Islet precursor cell (in vitro differentiated cells): ENCODE results near the gene CRABP2.
A peak's percentile ranks its signal among the peaks of the same experiment; 100 is the strongest.

Experiments used
- DNase-seq: peaks from one replicate; pipeline ENCODE4 v3.0.0-alpha.2; 2018

The CRABP2 gene

GRCh38 chr1:156705321-156705917 lies at the start of gene CRABP2:
Gene CRABP2, minus strand, starts transcription at chr1:156705583. Its CDS starts 137 bp downstream, at chr1:156705446.
- DNase-seq = no peak

- no peak for DNase-seq
Observed at GRCh38 chr1:156754219-156754618, 48.8 kb upstream of the CRABP2 start.

DNA sequence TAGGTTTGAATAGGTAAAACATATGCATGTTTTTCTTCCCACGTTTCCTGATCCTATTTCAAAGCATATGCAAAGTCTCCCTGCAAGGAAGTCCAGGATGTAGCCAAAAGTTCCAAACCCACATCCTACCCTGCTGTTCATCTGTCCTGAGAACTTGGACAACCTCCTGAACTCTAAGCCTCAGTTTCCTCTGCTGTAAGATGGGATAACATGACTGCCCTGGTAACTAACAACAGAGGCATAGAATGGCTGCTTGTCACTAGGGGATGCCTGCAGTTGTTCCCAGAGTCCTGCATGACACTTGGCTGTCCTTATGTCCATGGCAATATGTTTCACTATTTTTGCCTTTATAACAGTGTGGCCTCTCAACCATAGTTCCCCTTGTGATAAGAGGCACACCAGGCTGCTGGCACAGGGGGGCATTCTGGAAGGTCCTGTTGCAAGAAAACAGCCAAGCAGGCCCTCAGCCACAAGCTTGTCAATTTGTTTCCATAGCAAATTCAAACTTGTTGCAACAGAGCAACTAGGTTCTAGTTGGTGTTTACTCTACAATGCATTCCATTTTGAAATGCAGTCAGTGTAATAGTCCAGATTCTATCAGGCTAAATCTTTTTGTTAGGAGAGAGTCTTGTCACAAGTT lies 47.6 kb upstream of the CRABP2 start:
- DNase-seq = no peak

DNA sequence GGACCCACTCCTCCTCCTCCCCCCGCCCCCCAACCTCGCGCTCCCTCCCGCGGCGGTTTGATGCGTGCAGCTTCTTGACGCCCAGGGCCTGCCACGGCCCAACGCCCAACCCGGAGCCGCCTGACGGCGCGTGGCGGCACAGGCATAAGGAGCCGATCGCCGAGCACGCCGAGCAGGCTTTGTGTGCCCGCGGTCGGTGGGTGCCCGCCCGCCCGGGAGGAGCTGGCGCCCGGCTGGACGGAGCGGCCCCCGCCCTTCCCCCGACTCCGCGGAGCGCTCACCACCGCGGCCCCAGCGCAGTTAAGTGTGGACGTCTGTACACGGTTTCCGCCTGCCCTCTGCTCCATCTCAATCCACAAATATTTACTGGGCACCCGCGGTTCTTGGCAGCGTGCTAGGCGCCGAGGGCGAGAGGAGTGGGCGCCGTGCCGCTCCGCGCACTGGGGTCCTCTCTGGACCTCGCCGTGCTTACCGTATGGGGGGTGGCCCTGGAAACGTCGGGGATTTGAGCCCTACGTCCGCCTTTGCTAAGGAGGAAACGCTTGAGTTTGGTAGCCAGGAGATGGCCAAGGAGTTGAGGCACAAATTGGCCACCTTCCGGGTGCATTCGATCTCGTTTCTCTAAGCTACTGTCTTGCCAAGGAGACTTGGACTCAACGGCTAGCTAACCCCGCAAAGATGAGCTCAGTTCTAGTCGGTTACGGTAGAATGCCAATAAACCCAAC lies 46.5 kb upstream of the CRABP2 start:
- peak; percentile 98 for DNase-seq

DNA sequence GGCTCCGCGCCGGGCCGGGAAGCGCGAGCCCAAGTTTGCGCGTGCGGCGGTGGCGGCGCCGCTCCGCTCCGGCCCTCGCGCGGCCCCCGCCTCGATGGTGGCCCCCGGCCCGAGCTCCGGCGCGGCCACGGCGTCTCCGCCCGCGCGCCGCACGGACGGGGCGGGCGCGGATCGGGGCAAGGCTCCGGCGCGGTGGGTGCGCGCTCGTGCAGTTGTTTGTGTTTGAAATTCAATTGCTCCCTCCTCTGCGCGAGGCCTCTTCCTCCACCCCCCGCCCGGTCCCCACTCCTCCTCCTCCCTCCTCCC lies 46.0 kb upstream of the CRABP2 start, which contains the start of gene HDGF:
Gene HDGF (minus strand): TSS at position 225 of the 306 bp plus-strand sequence. CDS start 246 bp downstream, outside the sequence.
- no peak for DNase-seq

DNA sequence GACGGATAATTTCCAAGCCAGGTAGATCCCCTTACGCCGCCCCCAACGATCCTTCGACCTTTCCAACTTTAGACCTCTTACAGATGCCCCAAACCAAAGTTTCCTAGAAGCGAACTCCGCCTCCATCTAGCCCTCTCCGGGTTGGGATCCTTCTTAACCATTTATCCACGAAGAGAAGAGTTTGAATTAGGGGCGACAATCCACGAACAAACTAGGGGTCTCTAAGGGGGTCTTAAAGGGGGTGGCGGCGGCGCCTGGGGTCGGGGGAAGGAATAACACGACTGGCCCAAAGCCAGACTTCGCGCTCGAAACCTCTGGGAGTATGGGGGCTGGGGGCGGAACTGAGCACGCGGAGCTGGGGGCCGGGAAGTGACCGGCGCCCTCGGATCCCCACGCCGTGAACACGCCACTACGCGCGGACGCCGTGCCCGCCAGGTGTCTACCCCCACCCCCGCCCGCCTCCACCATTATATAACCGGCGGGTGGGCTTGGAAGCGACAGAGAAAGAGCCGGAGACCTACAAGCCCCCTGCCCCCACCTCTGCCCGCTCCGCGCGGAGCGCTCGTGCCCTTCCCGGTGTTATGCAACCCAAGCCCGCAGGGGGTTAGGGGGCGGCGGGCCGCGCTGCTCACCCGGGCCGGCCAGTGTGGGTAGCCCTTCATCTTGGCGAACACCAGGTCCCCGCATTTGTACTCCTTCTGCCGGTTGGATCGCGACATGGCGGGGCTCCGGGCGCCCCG lies 45.5 kb upstream of the CRABP2 start:
- peak; percentile 76 for DNase-seq

DNA sequence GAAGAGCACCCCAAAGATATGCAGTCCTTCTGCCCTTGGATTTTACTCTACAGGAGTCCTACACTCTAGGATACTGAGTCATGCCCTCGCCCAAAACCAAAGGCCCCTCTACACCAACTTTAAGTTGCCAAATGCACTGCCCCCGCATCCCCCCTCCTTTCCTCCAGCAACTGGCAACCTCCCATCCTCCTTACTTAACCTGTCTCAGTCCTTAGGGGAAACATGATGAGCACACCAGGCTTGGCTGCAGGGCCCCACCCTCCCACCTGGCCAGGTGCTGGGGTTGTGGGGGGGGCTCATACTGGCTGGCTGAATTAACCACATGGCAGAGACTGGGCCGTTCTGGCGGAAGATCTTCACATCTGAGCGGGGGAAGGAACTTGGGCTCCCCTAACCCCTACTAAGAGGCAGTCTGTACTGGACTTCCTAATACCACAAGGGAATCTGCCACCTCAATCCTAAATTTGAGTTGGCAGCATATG lies 44.8 kb upstream of the CRABP2 start:
- no peak for DNase-seq

DNA sequence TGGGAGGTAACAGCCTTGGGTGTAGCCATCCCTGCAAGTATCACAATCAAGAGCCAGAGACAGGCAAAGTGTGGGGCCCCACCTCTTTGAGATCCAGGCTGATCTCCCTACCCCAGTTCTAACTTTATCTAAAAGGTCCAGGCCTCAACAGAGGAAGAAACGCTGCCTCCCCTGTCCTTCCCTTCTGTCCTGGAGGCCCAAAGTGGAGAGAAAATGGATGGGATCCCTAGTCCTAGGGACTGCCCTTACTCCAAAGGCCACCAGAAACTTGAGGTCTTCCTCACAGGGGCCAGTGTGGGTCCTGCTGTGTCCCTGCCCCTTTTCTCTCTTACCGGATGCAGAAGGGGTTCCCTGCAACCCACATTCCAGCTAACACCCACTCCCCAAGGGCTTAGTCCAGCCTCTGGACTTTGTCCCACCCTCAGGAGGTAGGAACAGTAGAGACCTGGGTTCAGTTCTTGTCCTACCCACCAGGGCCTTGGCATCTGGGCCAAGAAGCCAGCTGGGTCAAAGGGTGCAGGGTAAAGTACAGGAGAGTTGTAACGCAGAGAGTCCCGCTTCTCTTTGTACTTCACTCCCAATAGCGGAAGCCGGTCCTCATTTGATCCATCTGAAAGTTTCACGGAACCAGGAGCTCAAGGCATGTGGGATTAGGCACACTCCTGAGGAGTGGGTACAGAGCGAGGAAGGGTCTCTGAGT lies 44.2 kb upstream of the CRABP2 start:
- DNase-seq = no peak

GRCh38 chr1:156748670-156749418 lies 43.5 kb upstream of the CRABP2 start:
- no peak for DNase-seq

DNA sequence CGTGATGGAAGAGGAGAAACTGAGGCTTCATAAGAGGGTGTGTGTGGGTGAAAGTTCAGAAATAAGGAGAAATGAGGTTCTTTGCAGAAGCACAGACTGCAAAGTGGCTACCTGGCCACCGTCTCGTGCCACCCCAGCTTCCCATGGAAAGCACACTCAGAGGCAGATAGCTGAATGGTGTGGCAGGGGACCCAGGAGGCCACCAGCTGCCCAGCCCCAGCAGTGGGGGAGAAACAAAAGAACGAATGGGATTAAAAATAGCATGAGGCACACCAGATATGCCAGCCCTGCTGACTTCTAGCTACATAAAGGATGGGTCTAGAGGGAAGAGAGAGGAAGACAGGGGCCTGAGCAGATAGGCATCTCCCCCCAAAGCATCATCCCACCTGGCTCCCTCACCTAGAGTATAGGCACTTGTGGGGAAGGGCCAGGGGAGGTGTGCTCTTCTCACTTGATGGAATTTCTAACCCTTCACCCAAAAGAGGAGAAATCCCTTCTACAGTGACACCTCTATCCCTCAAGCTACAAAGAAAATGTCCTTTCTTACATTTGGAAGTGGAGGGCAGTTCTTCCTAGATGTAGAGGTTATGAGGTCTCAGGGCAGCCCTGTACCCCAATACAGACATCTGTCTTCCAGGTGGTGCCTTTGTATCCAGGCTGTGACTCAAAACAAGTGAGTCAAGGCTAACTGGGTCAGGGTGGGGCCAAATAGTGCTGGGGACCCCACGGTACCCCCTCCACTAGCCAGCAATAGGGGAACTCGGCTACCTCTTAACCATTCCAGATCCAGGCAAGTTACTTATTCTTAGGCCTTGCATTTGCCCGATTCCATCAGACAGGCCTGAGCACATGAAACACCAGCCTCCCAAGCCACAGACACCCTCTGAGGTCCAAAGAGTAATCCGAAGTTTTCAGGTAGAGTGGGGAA lies 42.6 kb upstream of the CRABP2 start:
- DNase-seq = no peak

DNA sequence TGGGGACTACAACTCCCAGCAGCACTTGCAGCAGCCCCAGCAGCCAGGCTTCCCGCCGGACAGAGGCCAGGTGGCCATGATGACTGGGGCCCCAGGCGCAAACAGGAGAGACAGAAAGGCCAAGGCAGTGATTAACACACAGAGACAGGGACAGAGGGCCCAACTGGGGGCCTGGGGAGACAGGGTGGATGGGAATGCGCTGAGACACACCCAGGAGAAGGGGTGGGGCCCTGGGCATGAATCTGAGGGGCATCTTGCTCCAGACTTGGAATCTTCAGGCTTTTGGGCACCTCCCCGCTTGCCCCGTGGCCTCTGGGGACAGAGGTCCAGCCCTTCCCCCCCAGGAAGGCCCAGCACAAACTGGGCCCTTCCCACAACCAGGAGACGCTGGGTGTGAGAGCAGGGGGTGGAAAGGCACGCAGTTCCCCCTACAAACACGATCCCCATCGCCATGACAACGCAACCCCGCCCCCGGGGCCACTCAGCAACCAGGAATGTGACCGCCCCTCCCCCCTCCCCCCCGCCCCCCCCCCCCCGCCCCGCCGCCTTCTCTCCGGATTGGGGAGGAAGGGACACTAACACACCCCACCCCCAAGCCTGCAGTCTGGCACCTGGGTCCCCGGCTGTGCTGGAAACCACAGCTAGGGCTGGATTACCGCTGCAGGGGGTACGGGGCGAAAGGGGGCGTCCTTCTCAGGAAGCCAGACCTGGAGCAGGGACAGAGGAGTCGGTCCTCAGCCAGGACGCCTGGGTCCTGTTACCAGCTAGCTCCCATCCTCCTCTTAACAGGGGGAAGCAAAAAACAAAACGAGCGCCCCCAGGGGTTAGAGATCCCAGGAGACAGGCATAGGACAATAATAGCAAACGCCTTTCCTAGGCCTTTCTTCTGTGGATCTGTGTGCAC lies 41.6 kb upstream of the CRABP2 start:
- peak; percentile 98 for DNase-seq

GRCh38 chr1:156746406-156746727 lies 41.0 kb upstream of the CRABP2 start:
- DNase-seq = no peak

GRCh38 chr1:156745881-156746280 lies 40.5 kb upstream of the CRABP2 start:
- no peak for DNase-seq

DNA sequence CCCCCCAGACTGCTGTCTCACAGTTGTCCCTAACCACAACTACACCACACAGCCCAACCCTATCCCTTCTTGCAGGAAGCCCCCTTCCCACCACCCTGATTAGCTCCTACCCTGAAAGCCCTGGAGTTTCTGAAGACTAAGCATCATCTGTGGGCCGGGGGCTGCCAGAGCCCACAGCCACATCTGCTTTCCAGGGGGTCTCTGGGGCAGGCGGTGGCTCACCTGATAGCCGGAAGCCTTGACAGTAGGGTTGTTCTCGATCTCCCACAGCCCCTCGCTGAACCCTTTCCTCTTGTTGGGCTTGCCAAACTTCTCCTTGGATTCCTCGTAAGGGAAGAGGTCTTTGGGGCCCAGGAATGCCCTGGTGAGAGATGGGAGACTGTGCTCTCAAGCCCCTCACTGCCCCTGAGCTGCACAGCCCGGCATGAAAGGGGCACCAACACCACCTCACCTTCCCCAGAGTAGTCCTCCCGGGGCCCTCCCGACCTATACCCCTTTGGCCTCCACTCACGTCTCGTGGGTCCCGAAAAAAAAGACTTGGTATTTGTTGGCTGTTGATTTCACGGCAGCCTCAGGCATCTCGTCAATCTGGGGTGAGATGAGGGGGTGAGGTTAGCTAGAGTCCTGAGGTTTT lies 39.5 kb upstream of the CRABP2 start:
- no peak for DNase-seq

DNA sequence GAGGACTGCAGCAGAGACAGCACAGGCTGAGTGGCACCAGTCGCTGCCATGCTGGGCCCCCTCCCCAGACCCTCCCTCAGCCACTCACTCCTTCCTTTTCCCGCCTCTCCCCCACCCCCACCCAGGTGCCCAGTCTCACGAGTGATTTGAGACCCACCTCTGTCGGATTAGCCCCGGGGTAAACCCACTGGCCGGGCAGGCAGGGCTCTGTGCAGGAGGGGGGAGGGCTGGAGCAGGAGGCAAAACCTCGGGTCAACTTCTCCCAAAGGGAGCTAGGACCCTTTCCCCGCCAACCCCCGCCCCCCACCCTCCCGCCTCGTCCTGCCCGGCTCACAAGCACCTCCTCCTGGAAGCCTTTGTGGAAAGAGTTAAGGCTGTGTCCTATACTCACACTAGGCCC lies 39.0 kb upstream of the CRABP2 start:
- no peak for DNase-seq

GRCh38 chr1:156743367-156744302 lies 38.3 kb upstream of the CRABP2 start:
- DNase-seq = no peak

DNA sequence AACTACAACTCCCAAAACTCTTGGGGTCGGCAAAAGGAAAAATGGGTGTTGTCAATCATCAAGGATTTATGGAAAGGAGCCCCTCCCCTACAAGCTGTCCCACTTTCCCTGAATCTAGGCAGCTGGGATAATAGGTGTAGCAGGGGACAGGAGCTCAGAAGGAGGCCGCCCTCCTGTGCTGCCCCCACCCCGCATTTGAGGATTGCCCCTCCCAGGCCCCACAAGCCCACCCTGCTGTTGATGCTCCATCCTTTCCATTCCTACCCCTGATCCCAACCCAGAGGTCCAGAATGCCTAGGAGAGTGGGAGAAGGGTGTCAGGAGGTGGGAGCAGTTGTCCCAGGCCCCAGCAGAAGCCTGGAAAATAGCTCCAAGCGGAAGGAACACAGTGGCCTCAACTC lies 37.4 kb upstream of the CRABP2 start:
- no peak for DNase-seq

- DNase-seq = no peak
Observed at GRCh38 chr1:156742017-156742416, 36.6 kb upstream of the CRABP2 start.
